ENCODE results near the gene EFCAB11.
"Not testable (repeated sequence)": the region's sequence is repeated elsewhere in the genome, so short reads cannot be mapped to it uniquely, and the experiment has no call there.

DNA sequence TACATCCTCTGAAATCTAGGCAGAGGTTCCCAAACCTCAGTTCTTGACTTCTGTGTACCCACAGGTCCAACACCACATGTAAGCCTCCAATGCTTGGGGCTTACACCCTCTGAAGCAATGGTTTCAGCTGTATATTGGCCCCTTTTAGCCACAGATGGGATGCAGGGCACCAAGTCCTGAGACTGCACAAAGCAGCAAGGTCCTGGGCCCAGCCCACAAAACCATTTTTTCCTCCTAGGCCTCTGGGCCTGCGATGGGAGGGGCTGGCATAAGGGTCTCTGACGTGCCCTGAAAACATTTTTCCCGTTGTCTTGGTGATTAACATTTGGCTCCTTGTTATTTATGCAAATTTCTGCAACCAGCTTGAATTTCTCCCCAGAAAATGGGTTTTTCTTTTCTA lies 80.4 kb downstream of the EFCAB11 start:
- TF ChIP-seq, protein P1, sequence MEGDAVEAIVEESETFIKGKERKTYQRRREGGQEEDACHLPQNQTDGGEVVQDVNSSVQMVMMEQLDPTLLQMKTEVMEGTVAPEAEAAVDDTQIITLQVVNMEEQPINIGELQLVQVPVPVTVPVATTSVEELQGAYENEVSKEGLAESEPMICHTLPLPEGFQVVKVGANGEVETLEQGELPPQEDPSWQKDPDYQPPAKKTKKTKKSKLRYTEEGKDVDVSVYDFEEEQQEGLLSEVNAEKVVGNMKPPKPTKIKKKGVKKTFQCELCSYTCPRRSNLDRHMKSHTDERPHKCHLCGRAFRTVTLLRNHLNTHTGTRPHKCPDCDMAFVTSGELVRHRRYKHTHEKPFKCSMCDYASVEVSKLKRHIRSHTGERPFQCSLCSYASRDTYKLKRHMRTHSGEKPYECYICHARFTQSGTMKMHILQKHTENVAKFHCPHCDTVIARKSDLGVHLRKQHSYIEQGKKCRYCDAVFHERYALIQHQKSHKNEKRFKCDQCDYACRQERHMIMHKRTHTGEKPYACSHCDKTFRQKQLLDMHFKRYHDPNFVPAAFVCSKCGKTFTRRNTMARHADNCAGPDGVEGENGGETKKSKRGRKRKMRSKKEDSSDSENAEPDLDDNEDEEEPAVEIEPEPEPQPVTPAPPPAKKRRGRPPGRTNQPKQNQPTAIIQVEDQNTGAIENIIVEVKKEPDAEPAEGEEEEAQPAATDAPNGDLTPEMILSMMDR (optimal IDR thresholded peaks at IDR 0.05 in 1 of 3, IDR thresholded peaks at IDR 0.05 in 1 of 3, conservative IDR thresholded peaks at IDR 0.05 in 1 of 3; ENCODE audit: extremely low read depth in 1 of 3, insufficient read depth in 2 of 3, low read length in 3 of 3): not testable (repeated sequence)
- not testable (repeated sequence) for TF ChIP-seq EZH2 (IDR thresholded peaks at IDR 0.05; ENCODE audit: low read length)
